Sigmoid colon (tissue), 7 donors: ENCODE data around the gene FAM83G. TPM values are rescaled to one million over a fixed set of nuclear protein-coding genes. Genes with fewer than 3 reads are reported as not detected.

ENCODE experiments used
- DNase-seq: peaks from one replicate; pipeline ENCODE4 v3.0.0-alpha.2; 2019
- H3K27ac ChIP-seq, 4 donors: fragments of 200-600 bp; sonication (generic); one replicate each; pipeline ENCODE4 v1.5.1; 2016 to 2019; ENCODE audit warnings: mild to moderate bottlenecking in 1 of 4
- H3K27me3 ChIP-seq, 3 donors: fragments of 200-600 bp; sonication (generic); one replicate each; pipeline ENCODE4 v1.5.1; 2019; ENCODE audit warnings: mild to moderate bottlenecking in 1 of 3
- H3K36me3 ChIP-seq, 4 donors: fragments of 200-600 bp; sonication (generic); one replicate each; pipeline ENCODE4 v1.5.1; 2016 to 2019
- H3K4me1 ChIP-seq, 4 donors: fragments of 200-600 bp; sonication (generic); one replicate each; pipeline ENCODE4 v1.5.1; 2017 to 2019
- H3K4me3 ChIP-seq, 4 donors: fragments of 200-600 bp; sonication (generic); one replicate each; pipeline ENCODE4 v1.5.1; 2017 to 2019; ENCODE audit warnings: mild to moderate bottlenecking in 2 of 4, moderate library complexity in 1 of 4
- H3K9me3 ChIP-seq, 4 donors: fragments of 200-600 bp in 3 of 4; sonication (generic) in 3 of 4; one replicate each; pipeline versions ENCODE4 v1.5.1 to v1.6.1; 2013 to 2019
- EP300 ChIP-seq, 4 donors: sonication (generic); formaldehyde crosslinking; IDR thresholded peaks; one replicate each; pipeline ENCODE4 v1.6.1; 2017; ENCODE audit warnings: antibody characterized with exemption in 4 of 4
- POLR2A ChIP-seq, 2 donors: fragments of 450-650 bp; IDR thresholded peaks; one replicate each; pipeline ENCODE4 v1.6.1; 2016; ENCODE audit warnings: antibody characterized with exemption in 2 of 2, mild to moderate bottlenecking in 2 of 2, moderate library complexity in 2 of 2
- POLR2AphosphoS5 ChIP-seq, 4 donors: sonication (generic); formaldehyde crosslinking; IDR thresholded peaks; one replicate each; pipeline ENCODE4 v1.6.1; 2017; ENCODE audit warnings: antibody characterized with exemption in 4 of 4
- WGBS, 2 donors: extraction: QIAGEN DNeasy Blood & Tissue Kit; methylation state at CpG; one replicate each; pipeline ENCODE4 v1.1.7; 2013; 5-methylcytosine and 5-hydroxymethylcytosine counted together
- intact Hi-C: fragments of 100-400 bp; cut with DNase I; formaldehyde crosslinking; loops from one replicate; pipeline ENCODE4 v1.15.1; 2023
- polyA plus RNA-seq, 3 donors: library from polyadenylated mRNA; stranded (reverse); fragments of 200-250 nt; gene quantifications; one replicate each; pipeline ENCODE4 v1.2.3, GENCODE V29; 2013
- total RNA-seq, 4 donors: library from RNA; depleted of rRNA; stranded (reverse); fragments of >200 nt; gene quantifications; one replicate each; pipeline ENCODE4 v1.1.0, GENCODE V29; 2016
- TF ChIP-seq, protein P1 (sequence below), 4 experiments: fragments of 450-650 bp in 3 of 4; fragments of 200-600 bp in 1 of 4; IDR thresholded peaks; one replicate each; pipeline ENCODE4 v1.5.1; 2016 to 2019; ENCODE audit warnings: antibody characterized with exemption in 4 of 4, mild to moderate bottlenecking in 3 of 4, moderate library complexity in 2 of 4
- donor health status: healthy with polysubstance abuse.
- donor health status: Bipolar disorder and iron deficiency.
- donor health status: healthy.

Gene FAM83G
- total and polyA plus RNA-seq, 7 donors: 2.3 to 23.8 (median 2.9) TPM

DNA sequence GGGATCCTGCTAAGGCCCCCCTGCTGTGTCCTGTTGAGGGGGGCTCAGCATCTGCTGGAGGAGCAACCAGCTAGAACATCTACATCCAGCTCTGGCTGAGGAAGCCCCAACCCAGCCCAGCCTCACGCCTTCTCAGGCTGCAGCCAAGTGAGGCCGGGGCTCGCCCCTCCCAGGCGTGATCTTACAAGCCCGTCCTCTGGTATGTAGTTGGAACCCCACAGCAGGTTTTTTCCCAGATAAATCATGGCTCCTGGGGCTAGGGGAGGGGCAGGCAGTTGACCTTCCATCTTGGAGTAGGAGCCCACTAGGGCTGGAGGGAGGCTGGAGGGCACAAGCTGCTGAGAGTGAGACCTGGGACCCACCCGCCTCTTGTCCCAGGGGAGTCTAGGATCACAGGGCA is 4.7 kb downstream of the FAM83G start:
- peaks cover 0 to 13% (median 12%) of the 10 kb centered on the region in 4 donors for H3K4me1 ChIP-seq
- WGBS, 2 donors: 83 to 87% methylated on average over 6 of the region's 6 CpGs
- DNase-seq: no peak
- TF ChIP-seq POLR2AphosphoS5 (IDR thresholded peaks at IDR 0.05) (no peak), EP300 (IDR thresholded peaks at IDR 0.05) (no peak), POLR2A (IDR thresholded peaks at IDR 0.05) (no peak)
- TF ChIP-seq, protein P1, sequence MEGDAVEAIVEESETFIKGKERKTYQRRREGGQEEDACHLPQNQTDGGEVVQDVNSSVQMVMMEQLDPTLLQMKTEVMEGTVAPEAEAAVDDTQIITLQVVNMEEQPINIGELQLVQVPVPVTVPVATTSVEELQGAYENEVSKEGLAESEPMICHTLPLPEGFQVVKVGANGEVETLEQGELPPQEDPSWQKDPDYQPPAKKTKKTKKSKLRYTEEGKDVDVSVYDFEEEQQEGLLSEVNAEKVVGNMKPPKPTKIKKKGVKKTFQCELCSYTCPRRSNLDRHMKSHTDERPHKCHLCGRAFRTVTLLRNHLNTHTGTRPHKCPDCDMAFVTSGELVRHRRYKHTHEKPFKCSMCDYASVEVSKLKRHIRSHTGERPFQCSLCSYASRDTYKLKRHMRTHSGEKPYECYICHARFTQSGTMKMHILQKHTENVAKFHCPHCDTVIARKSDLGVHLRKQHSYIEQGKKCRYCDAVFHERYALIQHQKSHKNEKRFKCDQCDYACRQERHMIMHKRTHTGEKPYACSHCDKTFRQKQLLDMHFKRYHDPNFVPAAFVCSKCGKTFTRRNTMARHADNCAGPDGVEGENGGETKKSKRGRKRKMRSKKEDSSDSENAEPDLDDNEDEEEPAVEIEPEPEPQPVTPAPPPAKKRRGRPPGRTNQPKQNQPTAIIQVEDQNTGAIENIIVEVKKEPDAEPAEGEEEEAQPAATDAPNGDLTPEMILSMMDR (IDR thresholded peaks at IDR 0.05): no peak
- H3K9me3 ChIP-seq: peaks cover 0 to 4% (median 2%) of the 10 kb centered on the region in 4 donors
- no peaks in the 10 kb centered on the region for H3K36me3 ChIP-seq
- H3K27me3 ChIP-seq: no peaks in the 10 kb centered on the region
- no peak overlapping the region for H3K27ac ChIP-seq
- no peak overlapping the region for H3K4me3 ChIP-seq
- intact Hi-C loops: no loop called here

DNA sequence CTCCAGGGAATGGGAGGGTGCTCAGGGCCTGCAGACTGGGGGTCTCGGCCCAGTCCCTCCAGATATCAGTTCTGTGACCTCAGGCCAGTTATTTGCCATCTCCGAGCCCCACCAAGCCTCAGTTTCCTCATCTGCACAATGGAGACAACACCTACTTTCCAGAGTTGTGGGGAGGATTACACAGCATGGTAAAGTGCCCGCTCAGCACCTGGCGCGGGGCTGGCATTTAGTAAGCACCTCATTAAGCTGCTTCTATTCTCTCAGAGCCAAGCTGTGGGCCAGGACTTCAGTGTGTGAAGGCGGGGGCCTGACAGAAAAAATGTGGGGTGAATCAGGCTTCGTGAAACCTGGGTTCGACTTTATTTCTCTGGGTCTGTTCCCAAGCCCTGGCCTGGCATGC is 5.2 kb downstream of the FAM83G start:
- Histone ChIP-seq H3K4me3 (no peak overlapping the region), H3K27me3 (no peaks in the 10 kb centered on the region), H3K4me1 (peaks cover 0 to 10% (median 9%) of the 10 kb centered on the region in 4 donors), H3K27ac (no peak overlapping the region), H3K9me3 (peaks cover 0 to 4% (median 2%) of the 10 kb centered on the region in 4 donors), H3K36me3 (no peaks in the 10 kb centered on the region)
- intact Hi-C loops: no loop called here
- DNase-seq: no peak
- TF ChIP-seq, protein P1 (IDR thresholded peaks at IDR 0.05): no peak
- TF ChIP-seq POLR2A (IDR thresholded peaks at IDR 0.05) (no peak), EP300 (IDR thresholded peaks at IDR 0.05) (no peak), POLR2AphosphoS5 (IDR thresholded peaks at IDR 0.05) (no peak)
- WGBS, 2 donors: 94 to 97% methylated on average over 8 of the region's 8 CpGs

DNA sequence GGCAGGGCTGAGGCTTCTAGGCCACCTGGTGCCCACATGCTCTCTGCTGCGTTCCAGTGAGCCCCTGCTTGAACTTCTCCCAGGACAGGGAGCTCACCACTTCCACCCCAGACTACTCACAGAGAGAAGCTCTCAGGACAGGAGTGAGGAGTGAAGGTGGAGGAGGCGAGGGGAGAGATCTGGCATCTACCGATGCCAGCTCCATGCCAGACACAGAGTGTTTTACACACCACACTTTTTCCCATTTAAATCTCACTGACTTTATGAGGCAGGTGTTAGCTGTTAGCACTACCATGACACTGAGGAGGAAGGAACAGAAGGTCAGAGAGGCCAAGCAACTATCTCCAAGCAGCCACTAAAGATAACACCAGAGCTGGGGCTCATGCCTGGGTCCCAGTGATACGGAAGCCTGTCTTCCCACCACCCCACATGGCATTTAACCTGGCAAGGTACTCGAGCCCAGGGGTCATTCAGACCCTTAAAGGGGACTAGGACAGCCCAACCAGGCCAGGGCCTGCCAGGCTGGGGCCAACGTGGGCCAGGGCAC is 6.8 kb downstream of the FAM83G start:
- TF ChIP-seq EP300 (IDR thresholded peaks at IDR 0.05) (no peak), POLR2A (IDR thresholded peaks at IDR 0.05) (no peak), POLR2AphosphoS5 (IDR thresholded peaks at IDR 0.05) (no peak)
- TF ChIP-seq, protein P1 (IDR thresholded peaks at IDR 0.05): no peak
- intact Hi-C loops: no loop called here
- no peak overlapping the region for H3K27ac ChIP-seq

DNA sequence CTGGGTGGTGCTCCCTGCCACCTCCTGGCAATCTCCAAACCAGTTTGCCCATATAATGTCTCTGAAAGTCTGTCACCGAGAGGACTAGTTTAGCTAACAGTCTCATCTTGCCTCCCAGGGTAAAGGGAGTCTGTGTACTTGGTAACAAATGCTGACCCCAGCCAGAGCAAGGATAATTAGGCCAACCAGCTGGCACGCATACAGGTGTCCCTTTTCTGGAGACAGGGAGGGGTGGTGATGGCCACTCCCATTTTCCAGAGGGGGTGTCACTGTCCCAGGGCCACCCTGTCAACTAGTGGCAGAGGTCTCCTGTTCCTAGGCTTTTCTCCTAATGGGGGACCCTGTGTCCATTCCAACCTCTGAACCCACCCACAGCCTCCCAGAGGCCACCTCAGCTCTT is 8.1 kb downstream of the FAM83G start:
- TF ChIP-seq EP300 (IDR thresholded peaks at IDR 0.05) (no peak), POLR2AphosphoS5 (IDR thresholded peaks at IDR 0.05) (no peak), POLR2A (IDR thresholded peaks at IDR 0.05) (no peak)
- TF ChIP-seq, protein P1 (IDR thresholded peaks at IDR 0.05): no peak

More for the DNA sequence above, 6.8 kb downstream of the FAM83G start:
- no peak for DNase-seq
- Histone ChIP-seq H3K9me3 (peaks cover 0 to 4% (median 2%) of the 10 kb centered on the region in 4 donors), H3K27me3 (no peaks in the 10 kb centered on the region), H3K36me3 (no peaks in the 10 kb centered on the region), H3K4me1 (no peaks in the 10 kb centered on the region), H3K4me3 (no peak overlapping the region)
- 32 to 71% methylated on average over 6 of the region's 6 CpGs for WGBS, 2 donors

GRCh38 chr17:18995220-18995619 is 9.3 kb downstream of the FAM83G start:
- Histone ChIP-seq H3K36me3 (no peaks in the 10 kb centered on the region), H3K4me1 (no peaks in the 10 kb centered on the region), H3K9me3 (peaks cover 0 to 4% (median 2%) of the 10 kb centered on the region in 4 donors), H3K27ac (no peak overlapping the region), H3K27me3 (no peaks in the 10 kb centered on the region), H3K4me3 (no peak overlapping the region)
- no peak for TF ChIP-seq EP300 (IDR thresholded peaks at IDR 0.05)
- no peak for TF ChIP-seq POLR2AphosphoS5 (IDR thresholded peaks at IDR 0.05)
- no peak for TF ChIP-seq POLR2A (IDR thresholded peaks at IDR 0.05)
- TF ChIP-seq, protein P1 (IDR thresholded peaks at IDR 0.05): no peak
- 92 to 97% methylated on average over 3 of the region's 3 CpGs for WGBS, 2 donors
- no peak for DNase-seq
- intact Hi-C loops: no loop called here

More for the DNA sequence above, 8.1 kb downstream of the FAM83G start:
- Histone ChIP-seq H3K4me3 (no peak overlapping the region), H3K36me3 (no peaks in the 10 kb centered on the region), H3K27ac (no peak overlapping the region), H3K27me3 (no peaks in the 10 kb centered on the region), H3K9me3 (peaks cover 0 to 4% (median 2%) of the 10 kb centered on the region in 4 donors), H3K4me1 (no peaks in the 10 kb centered on the region)
- intact Hi-C loops: no loop called here
- 71 to 92% methylated on average over 2 of the region's 2 CpGs for WGBS, 2 donors
- DNase-seq: no peak
